GM23338 (cell line): ENCODE results near the gene IL11. TPM values are rescaled to one million over a fixed set of nuclear protein-coding genes. Genes with fewer than 3 reads are reported as not detected.

Experiments
- ATAC-seq: fragments of 200-7000 bp; cut with Tn5 transposase; 3 replicates; pipeline ENCODE4 v1.9.1; 2020
- DNase-seq: peaks from one replicate; pipeline ENCODE4 v3.0.0-alpha.2; 2015; ENCODE audit warnings: low spot score
- H2AFZ ChIP-seq: fragments of 200-600 bp; sonication (generic); 2 replicates; pipeline ENCODE4 v1.8.0; 2016; ENCODE audit warnings: antibody characterized with exemption, mild to moderate bottlenecking, moderate library complexity
- H3F3A ChIP-seq: fragments of 200-600 bp; sonication (generic); replicated peaks from 2 replicates; pipeline ENCODE4 v1.8.0; 2017; ENCODE audit warnings: antibody characterized with exemption, mixed run types, low read depth
- H3K27ac ChIP-seq: fragments of 200-600 bp; sonication (generic); 2 replicates; pipeline ENCODE4 v1.6.1; 2016; ENCODE audit warnings: low read depth
- H3K27me3 ChIP-seq: fragments of 200-600 bp; sonication (generic); 2 replicates; pipeline ENCODE4 v1.8.0; 2016; ENCODE audit warnings: mild to moderate bottlenecking, mixed run types, moderate library complexity; ENCODE audit not compliant: insufficient read depth
- H3K36me3 ChIP-seq: fragments of 200-600 bp; sonication (generic); 2 replicates; pipeline ENCODE4 v1.8.0; 2016; ENCODE audit warnings: mild to moderate bottlenecking; ENCODE audit not compliant: insufficient read depth
- H3K4me1 ChIP-seq: fragments of 200-600 bp; sonication (generic); 2 replicates; pipeline ENCODE4 v1.8.0; 2016; ENCODE audit warnings: mild to moderate bottlenecking, moderate library complexity; ENCODE audit not compliant: insufficient read depth
- H3K4me2 ChIP-seq: fragments of 200-600 bp; sonication (generic); 2 replicates; pipeline ENCODE4 v1.7.1; 2017; ENCODE audit warnings: mixed run types
- H3K4me3 ChIP-seq: fragments of 200-600 bp; sonication (generic); 2 replicates; pipeline ENCODE4 v1.6.1; 2016; ENCODE audit warnings: mixed run types
- H3K79me2 ChIP-seq: fragments of 200-600 bp; sonication (generic); replicated peaks from 2 replicates; pipeline ENCODE4 v1.8.0; 2017; ENCODE audit warnings: mild to moderate bottlenecking; ENCODE audit not compliant: insufficient read depth
- H3K9me2 ChIP-seq: fragments of 200-600 bp; sonication (generic); 2 replicates; pipeline ENCODE4 v1.8.0; 2017; ENCODE audit not compliant: insufficient read depth
- H4K20me1 ChIP-seq: fragments of 200-600 bp; sonication (generic); replicated peaks from 2 replicates; pipeline ENCODE4 v1.8.0; 2017; ENCODE audit warnings: mild to moderate bottlenecking; ENCODE audit not compliant: insufficient read depth
- H3K27ac Mint-ChIP-seq: 2 replicates; pipeline ENCODE4 v1.8.0; 2020; ENCODE audit warnings: inconsistent platforms, mild to moderate bottlenecking, moderate library complexity, mixed read lengths
- H3K27me3 Mint-ChIP-seq: 3 replicates; pipeline ENCODE4 v1.8.0; 2022; ENCODE audit warnings: low read depth, mild to moderate bottlenecking, moderate library complexity, mixed read lengths, inconsistent platforms; ENCODE audit not compliant: insufficient read depth, poor library complexity
- H3K36me3 Mint-ChIP-seq: 3 replicates; pipeline ENCODE4 v1.8.0; 2021; ENCODE audit warnings: low read depth, mild to moderate bottlenecking, inconsistent platforms, moderate library complexity, mixed read lengths
- H3K4me1 Mint-ChIP-seq: 3 replicates; pipeline ENCODE4 v1.8.0; 2020; ENCODE audit warnings: mild to moderate bottlenecking, inconsistent platforms, mixed read lengths
- H3K4me3 Mint-ChIP-seq: 3 replicates; pipeline ENCODE4 v1.8.0; 2021; ENCODE audit warnings: moderate library complexity, mild to moderate bottlenecking, inconsistent platforms, mixed read lengths
- H3K9me3 Mint-ChIP-seq: 3 replicates; pipeline ENCODE4 v1.8.0; 2020; ENCODE audit warnings: moderate library complexity, mild to moderate bottlenecking, inconsistent platforms, mixed read lengths
- EZH2 ChIP-seq: fragments of 200-600 bp; sonication (generic); IDR thresholded peaks from one replicate; pipeline ENCODE4 v1.8.0; 2017; ENCODE audit warnings: antibody characterized with exemption, mild to moderate bottlenecking, low read depth; ENCODE audit not compliant: unreplicated experiment
- POLR2AphosphoS5 ChIP-seq: IDR thresholded peaks from 2 replicates; pipeline ENCODE4 v1.6.1; 2016; ENCODE audit warnings: antibody characterized with exemption, low read depth
- STAT1 ChIP-seq: IDR thresholded peaks from one replicate; pipeline ENCODE4 v1.6.1; 2016; ENCODE audit warnings: antibody characterized with exemption; ENCODE audit not compliant: unreplicated experiment
- long read RNA-seq: library from polyadenylated mRNA; unstranded; transcript quantifications from one replicate; pipeline ENCODE4 v2.0.0, GENCODE V29; 2020; ENCODE audit not compliant: unreplicated experiment
- polyA plus RNA-seq: library from polyadenylated mRNA; unstranded; fragments of >200 nt; fragmentation: Nextera tagmentation; extraction: Ambion mirVana; gene quantifications from 2 replicates; pipeline ENCODE4 v1.2.1, GENCODE V29; 2016
- total RNA-seq: library from RNA; depleted of rRNA; stranded (reverse); fragments of >200 nt; shearing (Covaris generic); gene quantifications from 2 replicates; pipeline ENCODE4 v1.2.3, GENCODE V29; 2014; rRNA removed
- TF ChIP-seq, protein P1 (sequence below): fragments of 250-450 bp; sonication (Bioruptor Pico); IDR thresholded peaks from 2 replicates; pipeline ENCODE4 v1.5.0; 2020; ENCODE audit warnings: mild to moderate bottlenecking, moderate library complexity
- TF ChIP-seq, protein P2 (sequence below): IDR thresholded peaks from one replicate; pipeline ENCODE4 v1.6.1; 2018; ENCODE audit warnings: antibody characterized with exemption; ENCODE audit not compliant: unreplicated experiment
- TF ChIP-seq, protein P3 (sequence below): IDR thresholded peaks from 2 replicates; pipeline ENCODE4 v1.6.1; 2016; ENCODE audit warnings: antibody characterized with exemption

IL11 gene
- total RNA-seq = 1.1 and 2.2 TPM in 2 replicates
- polyA plus RNA-seq = 0.58 and 1.7 TPM in 2 replicates
- long read RNA-seq = 0 reads

DNA sequence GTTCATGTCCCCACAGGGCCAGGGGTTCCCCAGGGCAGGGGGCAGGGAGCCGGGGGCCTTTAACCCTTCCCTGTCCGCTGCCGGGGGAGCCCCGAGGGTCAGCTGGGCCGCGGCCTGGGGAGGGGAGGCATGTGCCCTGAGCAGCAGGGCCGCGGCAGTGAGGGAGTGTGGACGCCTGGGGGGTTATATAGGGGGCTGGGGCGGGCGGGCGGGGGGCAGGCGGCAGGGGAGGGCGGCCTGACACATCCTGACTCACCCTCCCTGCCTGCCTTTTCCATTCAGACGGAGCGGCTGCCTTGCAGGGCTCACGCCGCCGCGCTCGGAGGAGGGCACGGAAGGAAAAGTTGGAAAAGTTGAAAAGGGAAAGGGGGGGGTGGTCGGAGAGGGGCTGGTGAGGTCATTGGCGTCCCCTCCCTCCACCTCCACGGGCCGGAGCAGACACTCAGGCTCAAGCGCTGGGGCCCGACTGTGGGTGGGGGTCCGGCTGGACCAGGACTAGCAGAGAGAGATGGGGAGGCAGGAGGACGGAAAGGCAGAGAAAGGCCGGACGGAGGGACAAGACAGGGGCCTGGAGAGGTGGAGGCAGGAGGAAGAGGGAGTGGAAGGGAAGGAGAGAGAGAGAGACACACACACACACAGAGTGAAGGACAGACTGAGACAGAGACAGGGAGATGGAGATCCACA, at the start of gene IL11:
TSS of gene IL11 (minus strand) at position 159 of the 684 bp plus-strand sequence. CDS start at position 6, 153 bp downstream.
- ATAC-seq (peak; percentile 15), DNase-seq (no peak)
- TF ChIP-seq POLR2AphosphoS5 (0 out of 2 replicates have a peak, but pooled peaks have one; percentile 15), EZH2 (peak; percentile 65)
- TF ChIP-seq, protein P1, sequence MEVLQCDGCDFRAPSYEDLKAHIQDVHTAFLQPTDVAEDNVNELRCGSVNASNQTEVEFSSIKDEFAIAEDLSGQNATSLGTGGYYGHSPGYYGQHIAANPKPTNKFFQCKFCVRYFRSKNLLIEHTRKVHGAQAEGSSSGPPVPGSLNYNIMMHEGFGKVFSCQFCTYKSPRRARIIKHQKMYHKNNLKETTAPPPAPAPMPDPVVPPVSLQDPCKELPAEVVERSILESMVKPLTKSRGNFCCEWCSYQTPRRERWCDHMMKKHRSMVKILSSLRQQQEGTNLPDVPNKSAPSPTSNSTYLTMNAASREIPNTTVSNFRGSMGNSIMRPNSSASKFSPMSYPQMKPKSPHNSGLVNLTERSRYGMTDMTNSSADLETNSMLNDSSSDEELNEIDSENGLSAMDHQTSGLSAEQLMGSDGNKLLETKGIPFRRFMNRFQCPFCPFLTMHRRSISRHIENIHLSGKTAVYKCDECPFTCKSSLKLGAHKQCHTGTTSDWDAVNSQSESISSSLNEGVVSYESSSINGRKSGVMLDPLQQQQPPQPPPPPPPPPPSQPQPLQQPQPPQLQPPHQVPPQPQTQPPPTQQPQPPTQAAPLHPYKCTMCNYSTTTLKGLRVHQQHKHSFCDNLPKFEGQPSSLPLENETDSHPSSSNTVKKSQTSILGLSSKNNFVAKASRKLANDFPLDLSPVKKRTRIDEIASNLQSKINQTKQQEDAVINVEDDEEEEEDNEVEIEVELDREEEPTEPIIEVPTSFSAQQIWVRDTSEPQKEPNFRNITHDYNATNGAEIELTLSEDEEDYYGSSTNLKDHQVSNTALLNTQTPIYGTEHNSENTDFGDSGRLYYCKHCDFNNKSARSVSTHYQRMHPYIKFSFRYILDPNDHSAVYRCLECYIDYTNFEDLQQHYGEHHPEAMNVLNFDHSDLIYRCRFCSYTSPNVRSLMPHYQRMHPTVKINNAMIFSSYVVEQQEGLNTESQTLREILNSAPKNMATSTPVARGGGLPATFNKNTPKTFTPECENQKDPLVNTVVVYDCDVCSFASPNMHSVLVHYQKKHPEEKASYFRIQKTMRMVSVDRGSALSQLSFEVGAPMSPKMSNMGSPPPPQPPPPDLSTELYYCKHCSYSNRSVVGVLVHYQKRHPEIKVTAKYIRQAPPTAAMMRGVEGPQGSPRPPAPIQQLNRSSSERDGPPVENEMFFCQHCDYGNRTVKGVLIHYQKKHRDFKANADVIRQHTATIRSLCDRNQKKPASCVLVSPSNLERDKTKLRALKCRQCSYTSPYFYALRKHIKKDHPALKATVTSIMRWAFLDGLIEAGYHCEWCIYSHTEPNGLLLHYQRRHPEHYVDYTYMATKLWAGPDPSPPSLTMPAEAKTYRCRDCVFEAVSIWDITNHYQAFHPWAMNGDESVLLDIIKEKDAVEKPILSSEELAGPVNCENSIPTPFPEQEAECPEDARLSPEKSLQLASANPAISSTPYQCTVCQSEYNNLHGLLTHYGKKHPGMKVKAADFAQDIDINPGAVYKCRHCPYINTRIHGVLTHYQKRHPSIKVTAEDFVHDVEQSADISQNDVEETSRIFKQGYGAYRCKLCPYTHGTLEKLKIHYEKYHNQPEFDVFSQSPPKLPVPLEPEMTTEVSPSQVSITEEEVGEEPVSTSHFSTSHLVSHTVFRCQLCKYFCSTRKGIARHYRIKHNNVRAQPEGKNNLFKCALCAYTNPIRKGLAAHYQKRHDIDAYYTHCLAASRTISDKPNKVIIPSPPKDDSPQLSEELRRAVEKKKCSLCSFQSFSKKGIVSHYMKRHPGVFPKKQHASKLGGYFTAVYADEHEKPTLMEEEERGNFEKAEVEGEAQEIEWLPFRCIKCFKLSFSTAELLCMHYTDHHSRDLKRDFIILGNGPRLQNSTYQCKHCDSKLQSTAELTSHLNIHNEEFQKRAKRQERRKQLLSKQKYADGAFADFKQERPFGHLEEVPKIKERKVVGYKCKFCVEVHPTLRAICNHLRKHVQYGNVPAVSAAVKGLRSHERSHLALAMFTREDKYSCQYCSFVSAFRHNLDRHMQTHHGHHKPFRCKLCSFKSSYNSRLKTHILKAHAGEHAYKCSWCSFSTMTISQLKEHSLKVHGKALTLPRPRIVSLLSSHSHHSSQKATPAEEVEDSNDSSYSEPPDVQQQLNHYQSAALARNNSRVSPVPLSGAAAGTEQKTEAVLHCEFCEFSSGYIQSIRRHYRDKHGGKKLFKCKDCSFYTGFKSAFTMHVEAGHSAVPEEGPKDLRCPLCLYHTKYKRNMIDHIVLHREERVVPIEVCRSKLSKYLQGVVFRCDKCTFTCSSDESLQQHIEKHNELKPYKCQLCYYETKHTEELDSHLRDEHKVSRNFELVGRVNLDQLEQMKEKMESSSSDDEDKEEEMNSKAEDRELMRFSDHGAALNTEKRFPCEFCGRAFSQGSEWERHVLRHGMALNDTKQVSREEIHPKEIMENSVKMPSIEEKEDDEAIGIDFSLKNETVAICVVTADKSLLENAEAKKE (CRISPR knock-in tag) = no peak
- Histone ChIP-seq H3K4me1 (peaks cover 28% of the 10 kb centered on the region), H4K20me1 (no peaks in the 10 kb centered on the region), H3K36me3 (no peaks in the 10 kb centered on the region), H3K27me3 (peaks cover 68% of the 10 kb centered on the region), H3K9me2 (no peaks in the 10 kb centered on the region), H3K4me3 (peak within 1 kb of the TSS; percentile 70), H2AFZ (peak within 1 kb of the TSS; percentile 90), H3K79me2 (no peaks in the 10 kb centered on the region), H3K4me2 (peak within 1 kb of the TSS; percentile 90), H3K27ac (no peak within 1 kb of the TSS), H3F3A (0 out of 2 replicates have a peak, but pooled peaks cover 12% of the 10 kb centered on the region)
- Mint-ChIP-seq H3K4me1 (peaks cover 35% of the 10 kb centered on the region), H3K9me3 (no peaks in the 10 kb centered on the region; the same call in 1 of the 3 replicates), H3K27me3 (peaks cover 63% of the 10 kb centered on the region), H3K27ac (no peak within 1 kb of the TSS), H3K4me3 (peak within 1 kb of the TSS; percentile 81), H3K36me3 (no peaks in the 10 kb centered on the region; the same call in 2 of the 3 replicates)

DNA sequence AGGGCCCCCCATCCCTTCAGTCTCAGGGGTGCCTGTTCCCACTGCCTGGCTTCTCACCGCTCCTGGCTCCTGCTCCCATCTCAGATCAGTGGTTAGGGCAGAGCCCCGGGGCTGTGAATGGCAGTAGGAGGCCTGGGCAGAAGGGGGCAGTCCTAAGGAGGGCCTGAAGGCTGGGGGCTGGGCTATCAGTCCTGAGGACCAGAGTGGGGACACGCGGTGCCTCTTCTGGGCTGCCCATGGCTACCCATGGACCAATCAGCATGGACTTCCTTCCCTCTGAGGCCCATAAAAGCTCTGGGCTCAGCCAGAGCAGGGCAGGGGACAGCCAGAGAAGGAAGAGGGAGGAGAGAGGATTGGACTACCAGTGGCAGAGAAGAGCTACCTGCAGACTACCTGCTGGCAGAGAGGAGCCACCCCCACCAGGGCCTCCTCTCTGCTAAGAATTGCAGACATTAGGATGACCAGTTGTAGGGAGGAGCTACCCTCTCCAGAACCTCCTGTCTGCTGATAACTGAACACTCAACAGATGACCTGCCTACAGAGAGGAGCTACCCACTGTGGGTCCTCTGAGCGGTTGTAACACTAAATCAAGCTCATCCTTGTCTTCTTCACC, 49.5 kb upstream of the IL11 start:
- Histone ChIP-seq H3K4me3 (no peak overlapping the region), H3K27me3 (peaks cover 7% of the 10 kb centered on the region; the same call in 1 of the 2 replicates), H3K36me3 (no peaks in the 10 kb centered on the region), H3K79me2 (no peaks in the 10 kb centered on the region), H3K27ac (no peak overlapping the region), H3K9me2 (no peaks in the 10 kb centered on the region), H4K20me1 (no peaks in the 10 kb centered on the region), H2AFZ (no peak overlapping the region), H3K4me1 (no peaks in the 10 kb centered on the region), H3F3A (no peaks in the 10 kb centered on the region), H3K4me2 (no peak overlapping the region)
- peaks cover 14% of the 10 kb centered on the region for H3K9me3 Mint-ChIP-seq
- DNase-seq = no peak
- ATAC-seq = no peak; the same call in 2 of the 3 replicates
- H3K36me3 Mint-ChIP-seq = no peaks in the 10 kb centered on the region; the same call in 2 of the 3 replicates
- peaks cover 17% of the 10 kb centered on the region for H3K27me3 Mint-ChIP-seq
- H3K4me3 Mint-ChIP-seq = no peak overlapping the region
- no peak overlapping the region for H3K27ac Mint-ChIP-seq
- peaks cover 2% of the 10 kb centered on the region; the same call in 2 of the 3 replicates for H3K4me1 Mint-ChIP-seq
- TF ChIP-seq, protein P2, sequence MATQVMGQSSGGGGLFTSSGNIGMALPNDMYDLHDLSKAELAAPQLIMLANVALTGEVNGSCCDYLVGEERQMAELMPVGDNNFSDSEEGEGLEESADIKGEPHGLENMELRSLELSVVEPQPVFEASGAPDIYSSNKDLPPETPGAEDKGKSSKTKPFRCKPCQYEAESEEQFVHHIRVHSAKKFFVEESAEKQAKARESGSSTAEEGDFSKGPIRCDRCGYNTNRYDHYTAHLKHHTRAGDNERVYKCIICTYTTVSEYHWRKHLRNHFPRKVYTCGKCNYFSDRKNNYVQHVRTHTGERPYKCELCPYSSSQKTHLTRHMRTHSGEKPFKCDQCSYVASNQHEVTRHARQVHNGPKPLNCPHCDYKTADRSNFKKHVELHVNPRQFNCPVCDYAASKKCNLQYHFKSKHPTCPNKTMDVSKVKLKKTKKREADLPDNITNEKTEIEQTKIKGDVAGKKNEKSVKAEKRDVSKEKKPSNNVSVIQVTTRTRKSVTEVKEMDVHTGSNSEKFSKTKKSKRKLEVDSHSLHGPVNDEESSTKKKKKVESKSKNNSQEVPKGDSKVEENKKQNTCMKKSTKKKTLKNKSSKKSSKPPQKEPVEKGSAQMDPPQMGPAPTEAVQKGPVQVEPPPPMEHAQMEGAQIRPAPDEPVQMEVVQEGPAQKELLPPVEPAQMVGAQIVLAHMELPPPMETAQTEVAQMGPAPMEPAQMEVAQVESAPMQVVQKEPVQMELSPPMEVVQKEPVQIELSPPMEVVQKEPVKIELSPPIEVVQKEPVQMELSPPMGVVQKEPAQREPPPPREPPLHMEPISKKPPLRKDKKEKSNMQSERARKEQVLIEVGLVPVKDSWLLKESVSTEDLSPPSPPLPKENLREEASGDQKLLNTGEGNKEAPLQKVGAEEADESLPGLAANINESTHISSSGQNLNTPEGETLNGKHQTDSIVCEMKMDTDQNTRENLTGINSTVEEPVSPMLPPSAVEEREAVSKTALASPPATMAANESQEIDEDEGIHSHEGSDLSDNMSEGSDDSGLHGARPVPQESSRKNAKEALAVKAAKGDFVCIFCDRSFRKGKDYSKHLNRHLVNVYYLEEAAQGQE = no peak
- TF ChIP-seq EZH2 (no peak), STAT1 (no peak)
- TF ChIP-seq, protein P3, sequence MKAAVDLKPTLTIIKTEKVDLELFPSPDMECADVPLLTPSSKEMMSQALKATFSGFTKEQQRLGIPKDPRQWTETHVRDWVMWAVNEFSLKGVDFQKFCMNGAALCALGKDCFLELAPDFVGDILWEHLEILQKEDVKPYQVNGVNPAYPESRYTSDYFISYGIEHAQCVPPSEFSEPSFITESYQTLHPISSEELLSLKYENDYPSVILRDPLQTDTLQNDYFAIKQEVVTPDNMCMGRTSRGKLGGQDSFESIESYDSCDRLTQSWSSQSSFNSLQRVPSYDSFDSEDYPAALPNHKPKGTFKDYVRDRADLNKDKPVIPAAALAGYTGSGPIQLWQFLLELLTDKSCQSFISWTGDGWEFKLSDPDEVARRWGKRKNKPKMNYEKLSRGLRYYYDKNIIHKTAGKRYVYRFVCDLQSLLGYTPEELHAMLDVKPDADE = no peak
